Immature natural killer cell (primary cell): ENCODE measurements around the gene EPHA1. TPM values are rescaled to one million over a fixed set of nuclear protein-coding genes. Genes with fewer than 3 reads are reported as not detected.

Experiments
- DNase-seq, 3 donors: peaks; one replicate each; pipeline ENCODE4 v3.0.0; 2022; ENCODE audit warnings: mixed read lengths in 1 of 3
- H3K27ac Mint-ChIP-seq, 6 donors: one replicate each; pipeline ENCODE4 v1.8.0; 2020; ENCODE audit warnings: mixed read lengths in 6 of 6, mild to moderate bottlenecking in 5 of 6, inconsistent platforms in 4 of 6, moderate library complexity in 3 of 6
- H3K27me3 Mint-ChIP-seq, 3 donors: one replicate each; pipeline ENCODE4 v1.8.0; 2020 to 2021; ENCODE audit warnings: low read depth in 3 of 3, mild to moderate bottlenecking in 3 of 3, mixed read lengths in 3 of 3, moderate library complexity in 3 of 3, inconsistent platforms in 1 of 3
- H3K36me3 Mint-ChIP-seq, 3 donors: one replicate each; pipeline ENCODE4 v1.8.0; 2020; ENCODE audit warnings: mixed read lengths in 3 of 3, inconsistent platforms in 2 of 3, mild to moderate bottlenecking in 2 of 3
- H3K4me1 Mint-ChIP-seq, 2 donors: one replicate each; pipeline ENCODE4 v1.8.0; 2020; ENCODE audit warnings: inconsistent platforms in 2 of 2, mild to moderate bottlenecking in 2 of 2, mixed read lengths in 2 of 2, moderate library complexity in 1 of 2
- H3K4me3 Mint-ChIP-seq, 5 donors: one replicate each; pipeline ENCODE4 v1.8.0; 2020; ENCODE audit warnings: mild to moderate bottlenecking in 5 of 5, mixed read lengths in 5 of 5, inconsistent platforms in 3 of 5, moderate library complexity in 3 of 5
- H3K9me3 Mint-ChIP-seq, 6 donors: one replicate each; pipeline ENCODE4 v1.8.0; 2020; ENCODE audit warnings: mild to moderate bottlenecking in 6 of 6, mixed read lengths in 6 of 6, inconsistent platforms in 4 of 6, moderate library complexity in 3 of 6
- polyA plus RNA-seq, 3 donors: library from polyadenylated mRNA; unstranded; fragments of 300-500 nt; fragmentation: Illumina TruSeq; gene quantifications; one replicate each; pipeline ENCODE4 v1.2.3, GENCODE V29; 2021

Gene EPHA1
- polyA plus RNA-seq, 3 donors from 2014 or later, result 0.22 to 0.51 TPM; not detected in 1

DNA sequence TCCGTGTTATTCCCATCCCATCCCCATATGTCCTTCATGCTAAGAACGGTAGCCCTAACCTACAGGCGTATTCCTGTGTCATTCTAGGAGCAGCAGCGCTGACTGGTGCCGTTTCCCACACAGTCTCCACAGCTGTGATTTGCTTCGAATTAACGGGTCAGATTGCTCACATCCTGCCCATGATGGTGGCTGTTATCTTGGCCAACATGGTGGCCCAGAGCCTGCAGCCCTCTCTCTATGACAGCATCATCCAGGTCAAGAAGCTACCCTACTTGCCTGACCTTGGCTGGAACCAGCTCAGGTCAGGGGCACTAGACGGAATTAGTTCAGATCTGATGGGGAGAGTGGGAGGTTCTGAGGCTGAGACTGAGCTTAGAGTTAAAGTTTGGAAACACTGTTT, 66.8 kb downstream of the EPHA1 start:
- DNase-seq, result no peak
- peaks cover 7 to 9% (median 8%) of the 10 kb centered on the region in 3 donors for H3K27me3 Mint-ChIP-seq
- H3K4me1 Mint-ChIP-seq, result peaks cover 7 to 11% of the 10 kb centered on the region in 2 donors
- no peaks in the 10 kb centered on the region for H3K36me3 Mint-ChIP-seq
- no peaks in the 10 kb centered on the region for H3K9me3 Mint-ChIP-seq
- no peak overlapping the region for H3K4me3 Mint-ChIP-seq
- no peak overlapping the region for H3K27ac Mint-ChIP-seq

Other genes with a start within 250 kb of the EPHA1 start
- not detected for gene TAS2R39, start 225.4 kb downstream of the EPHA1 start, polyA plus RNA-seq
- not detected for gene TAS2R40, start 186.8 kb downstream of the EPHA1 start, polyA plus RNA-seq
- 100 to 1,000 TPM; 238 to 266 (median 252) TPM for gene GSTK1, start 145.4 kb downstream of the EPHA1 start, polyA plus RNA-seq
- gene TMEM139, start 123.9 kb downstream of the EPHA1 start, polyA plus RNA-seq, result not detected
- gene CASP2, start 120.5 kb downstream of the EPHA1 start, polyA plus RNA-seq, result 10 to 100 TPM in 1 of 3 donors, 1 to 10 TPM in 2; 8.8 to 24.2 (median 9.8) TPM
- under 1 TPM in 1 of 3 donors, not detected in 2; 0.07 TPM for gene CLCN1, start 92.7 kb downstream of the EPHA1 start, polyA plus RNA-seq
- 1 to 10 TPM; 1.2 to 2.3 (median 1.9) TPM for gene FAM131B, start 46.1 kb downstream of the EPHA1 start, polyA plus RNA-seq
- gene ZYX, start 27.5 kb downstream of the EPHA1 start, polyA plus RNA-seq, result 100 to 1,000 TPM in 1 of 3 donors, 10 to 100 TPM in 2; 50.7 to 144 (median 51.9) TPM
- gene TAS2R60, start 34.6 kb upstream of the EPHA1 start, polyA plus RNA-seq, result not detected
- not detected for gene TAS2R41, start 69.0 kb upstream of the EPHA1 start, polyA plus RNA-seq
- not detected for gene CTAGE15, start 162.9 kb upstream of the EPHA1 start, polyA plus RNA-seq
- 1 to 10 TPM; 1.8 to 4.1 (median 2.5) TPM for gene TCAF2, start 212.1 kb upstream of the EPHA1 start, polyA plus RNA-seq